HG02571 (cell line): Measurements from ENCODE around the gene CACNA2D2.

Source experiments
- ATAC-seq: cut with Tn5 transposase; IDR thresholded peaks from one replicate; pipeline ENCODE4 v1.9.1; 2021; ENCODE audit warnings: mild to moderate bottlenecking, moderate library complexity; ENCODE audit not compliant: unreplicated experiment

The CACNA2D2 gene

DNA sequence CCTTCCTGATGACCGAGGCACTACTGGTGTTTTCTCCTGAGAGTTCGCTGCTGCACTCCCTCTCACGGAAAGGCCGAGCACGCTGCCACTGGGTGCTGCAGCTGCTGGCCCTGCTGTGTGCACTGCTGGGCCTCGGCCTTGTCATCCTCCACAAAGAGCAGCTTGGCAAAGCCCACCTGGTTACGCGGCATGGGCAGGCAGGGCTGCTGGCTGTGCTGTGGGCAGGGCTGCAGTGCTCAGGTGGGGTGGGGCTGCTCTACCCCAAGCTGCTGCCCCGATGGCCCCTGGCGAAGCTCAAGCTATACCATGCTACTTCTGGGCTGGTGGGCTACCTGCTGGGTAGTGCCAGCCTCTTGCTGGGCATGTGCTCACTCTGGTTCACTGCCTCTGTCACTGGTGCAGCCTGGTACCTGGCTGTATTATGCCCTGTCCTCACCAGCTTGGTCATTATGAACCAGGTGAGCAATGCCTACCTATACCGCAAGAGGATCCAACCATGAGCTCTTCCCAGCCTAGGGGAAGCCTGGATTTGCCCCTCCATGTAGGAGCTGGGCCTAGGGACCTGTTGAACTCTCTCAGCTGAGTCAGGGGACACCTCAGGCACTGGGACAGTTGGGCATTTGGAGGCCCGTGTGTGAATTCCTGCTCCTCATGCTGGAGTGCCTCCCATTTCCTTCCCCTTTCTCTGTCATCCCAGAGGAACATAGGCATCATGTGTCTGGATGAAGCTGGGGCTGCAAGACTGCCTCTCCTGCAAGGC is 150.0 kb downstream of the CACNA2D2 start:
- ATAC-seq = no peak

DNA sequence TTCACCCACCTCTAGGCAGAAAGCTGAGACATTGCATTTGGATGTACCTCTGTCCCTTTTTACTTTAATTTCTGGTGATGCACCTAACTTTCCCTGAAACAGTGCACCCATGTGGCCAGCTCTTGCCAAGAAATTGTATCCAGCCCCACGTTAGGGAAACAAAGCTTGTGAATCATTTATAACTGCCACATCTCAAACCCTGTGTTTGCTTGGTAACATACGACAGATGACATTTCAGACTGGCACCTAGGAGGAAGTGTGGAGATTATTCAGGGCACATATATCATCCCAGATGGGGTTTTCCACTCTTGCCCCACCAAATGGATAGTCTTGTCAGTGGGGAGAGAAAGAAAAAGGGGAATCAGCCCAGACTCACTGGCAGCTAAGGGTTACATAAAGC is 150.7 kb downstream of the CACNA2D2 start:
- no peak for ATAC-seq

DNA sequence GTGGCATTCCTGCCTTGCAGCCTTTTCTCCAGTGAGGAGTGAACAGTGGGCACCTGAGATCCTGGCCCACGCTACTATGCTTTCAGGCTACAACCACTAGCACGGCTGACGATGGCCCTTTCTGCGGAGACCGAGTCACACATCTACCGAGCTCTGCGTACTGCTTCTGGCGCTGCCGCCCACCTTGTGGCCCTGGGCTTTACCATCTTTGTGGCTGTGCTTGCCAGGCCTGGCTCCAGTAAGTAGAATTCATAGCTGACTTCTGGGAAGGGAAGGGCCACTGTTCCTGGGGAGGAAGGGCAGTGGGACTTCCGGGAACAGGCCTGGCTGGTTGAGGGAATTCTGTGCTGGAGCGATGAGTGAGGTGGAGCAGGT is 152.1 kb downstream of the CACNA2D2 start:
- ATAC-seq = no peak

DNA sequence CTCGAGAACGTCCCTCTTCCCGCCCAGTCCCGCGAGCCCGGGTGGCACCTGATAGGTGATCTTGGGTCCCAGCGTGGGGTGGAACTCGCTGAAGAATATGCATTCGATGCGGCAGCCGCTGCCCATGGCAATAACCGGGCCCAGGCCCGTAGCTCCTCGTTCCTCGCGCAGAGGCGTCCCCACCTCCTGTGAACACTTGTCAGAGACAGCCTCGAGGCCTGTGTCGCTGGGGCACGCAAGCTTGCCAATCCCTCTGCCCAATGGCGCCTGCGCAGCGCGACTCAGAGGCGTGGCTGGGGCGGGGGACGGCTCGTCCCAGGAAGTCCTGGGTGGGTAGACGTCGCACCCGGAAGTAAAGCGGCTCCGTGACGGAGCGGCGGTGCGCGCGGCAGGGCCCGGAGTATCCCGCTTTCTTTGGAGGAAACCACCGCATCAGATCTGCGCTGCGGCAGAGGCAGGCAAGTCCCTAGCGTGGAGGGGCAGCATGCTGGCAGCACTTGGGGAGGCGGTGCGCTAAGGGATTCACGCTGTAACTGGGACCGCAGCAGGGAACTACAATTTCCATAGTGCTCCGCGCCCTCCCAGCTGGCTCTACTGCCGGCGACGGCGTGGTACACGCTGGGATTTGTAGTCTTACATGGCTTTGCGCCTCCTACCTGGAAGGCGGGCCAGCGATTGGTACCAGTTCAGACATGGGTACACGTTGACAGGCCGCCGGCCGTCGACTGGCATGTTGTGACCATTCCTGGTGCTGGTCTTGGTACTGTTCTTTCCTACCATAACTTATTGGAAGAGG is 152.7 kb downstream of the CACNA2D2 start, which contains the start of the genes CYB561D2 and NPRL2:
Gene CYB561D2, plus strand, starts transcription at position 336 of the 796 bp plus-strand sequence. CDS start 572 bp downstream, outside the sequence.
Gene NPRL2, minus strand, starts transcription at position 249 of the 796 bp plus-strand sequence. Its CDS starts 123 bp downstream, at position 126.
- ATAC-seq = peak; percentile 87

DNA sequence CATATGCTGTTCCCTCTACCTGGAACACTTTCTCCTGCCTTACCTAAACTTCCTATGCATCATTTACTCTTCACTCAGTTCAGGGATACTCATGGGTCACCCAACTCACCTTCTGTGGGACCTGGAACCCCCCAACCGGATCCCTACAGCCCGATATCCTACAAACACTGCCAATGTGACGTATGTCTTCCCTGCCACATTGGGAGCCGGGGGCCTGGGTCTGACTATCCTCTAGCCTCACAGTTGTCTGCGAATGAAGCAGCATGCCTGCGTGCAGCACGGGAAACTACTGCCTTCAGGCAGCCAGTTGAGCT is 153.3 kb downstream of the CACNA2D2 start:
- no peak for ATAC-seq

DNA sequence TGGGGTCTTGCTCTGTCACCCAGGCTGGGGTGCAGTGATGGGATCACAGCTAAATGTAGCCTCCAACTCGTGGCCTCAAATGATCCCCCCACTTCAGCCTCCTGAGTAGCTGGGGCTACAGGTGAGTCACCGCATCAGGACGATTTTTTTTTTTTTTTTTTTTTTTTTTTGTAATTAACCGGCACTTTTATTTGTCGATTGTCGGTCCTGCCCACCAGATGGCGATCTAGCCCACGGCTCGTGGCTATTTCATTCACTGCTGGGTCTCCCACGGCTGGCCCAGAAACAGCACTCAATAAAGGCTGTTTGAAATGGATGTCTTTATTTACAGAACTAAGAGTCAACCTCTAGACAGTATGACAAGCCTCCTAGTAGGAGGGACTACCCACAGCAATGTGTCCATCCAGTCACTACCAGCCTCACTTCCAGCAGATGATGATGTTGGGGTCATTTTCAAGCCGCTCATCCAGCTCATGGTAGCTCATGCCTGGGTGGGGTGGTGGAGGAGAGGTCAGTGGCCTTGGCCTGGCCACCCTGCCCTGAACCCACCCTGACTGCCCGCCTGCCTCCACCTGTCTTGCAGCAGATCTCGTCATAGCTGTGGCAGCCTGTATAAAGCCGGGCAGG is 156.1 kb downstream of the CACNA2D2 start:
- ATAC-seq = no peak

DNA sequence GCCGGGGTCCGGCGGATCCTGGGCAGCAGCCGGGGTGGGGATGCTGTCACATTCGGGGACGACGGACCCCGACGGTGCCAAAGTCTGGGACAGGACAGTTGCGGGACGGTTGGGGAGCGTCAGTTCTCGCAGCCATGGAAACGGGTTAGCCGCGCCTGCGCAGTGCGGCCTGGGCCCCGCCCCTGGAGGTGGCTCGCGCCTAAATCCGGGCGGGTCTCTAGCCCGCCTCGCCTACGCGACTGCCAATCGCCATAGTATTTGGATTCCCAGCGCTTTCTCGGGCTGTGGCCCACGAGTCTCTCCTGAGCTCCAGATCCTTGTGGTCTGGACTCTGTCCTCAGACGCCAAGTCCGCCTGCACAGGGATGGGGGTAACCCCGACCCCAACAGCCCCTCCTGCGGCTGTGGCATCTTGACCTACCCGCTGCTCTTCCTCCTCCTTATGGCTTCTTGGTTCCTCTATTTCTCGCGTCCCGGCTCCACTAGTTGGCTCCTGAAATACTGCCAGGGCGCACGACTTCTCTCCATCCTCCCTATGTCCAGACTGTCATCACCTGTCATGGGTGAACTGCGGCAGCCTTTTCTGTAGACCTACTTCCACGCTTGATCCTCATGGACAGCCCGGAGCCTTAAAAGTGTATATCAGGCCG is 157.7 kb downstream of the CACNA2D2 start, which contains the start of gene ZMYND10:
Gene ZMYND10, minus strand, starts transcription at position 147 of the 649 bp plus-strand sequence. CDS start 153 bp downstream, outside the sequence.
- ATAC-seq = no peak

DNA sequence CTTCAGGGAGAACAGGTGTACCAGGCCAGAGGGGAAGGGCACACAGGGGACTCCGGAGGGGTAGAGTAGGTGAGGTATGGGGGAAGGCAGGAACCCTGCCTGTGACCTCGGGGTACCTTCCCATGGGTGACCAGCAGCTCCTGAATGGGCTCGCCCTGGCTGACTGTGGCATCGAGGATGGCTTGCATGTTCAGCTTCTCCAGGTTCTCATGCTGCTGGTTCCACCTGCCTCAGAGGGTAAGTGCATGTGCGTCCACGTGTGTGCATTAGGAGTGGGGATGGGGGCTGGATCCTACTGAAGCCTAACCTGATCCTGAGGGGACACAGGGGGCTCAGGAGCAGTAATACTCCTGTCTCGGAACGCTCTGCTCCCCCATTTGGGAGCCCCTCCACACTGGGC is 158.4 kb downstream of the CACNA2D2 start:
- no peak for ATAC-seq

DNA sequence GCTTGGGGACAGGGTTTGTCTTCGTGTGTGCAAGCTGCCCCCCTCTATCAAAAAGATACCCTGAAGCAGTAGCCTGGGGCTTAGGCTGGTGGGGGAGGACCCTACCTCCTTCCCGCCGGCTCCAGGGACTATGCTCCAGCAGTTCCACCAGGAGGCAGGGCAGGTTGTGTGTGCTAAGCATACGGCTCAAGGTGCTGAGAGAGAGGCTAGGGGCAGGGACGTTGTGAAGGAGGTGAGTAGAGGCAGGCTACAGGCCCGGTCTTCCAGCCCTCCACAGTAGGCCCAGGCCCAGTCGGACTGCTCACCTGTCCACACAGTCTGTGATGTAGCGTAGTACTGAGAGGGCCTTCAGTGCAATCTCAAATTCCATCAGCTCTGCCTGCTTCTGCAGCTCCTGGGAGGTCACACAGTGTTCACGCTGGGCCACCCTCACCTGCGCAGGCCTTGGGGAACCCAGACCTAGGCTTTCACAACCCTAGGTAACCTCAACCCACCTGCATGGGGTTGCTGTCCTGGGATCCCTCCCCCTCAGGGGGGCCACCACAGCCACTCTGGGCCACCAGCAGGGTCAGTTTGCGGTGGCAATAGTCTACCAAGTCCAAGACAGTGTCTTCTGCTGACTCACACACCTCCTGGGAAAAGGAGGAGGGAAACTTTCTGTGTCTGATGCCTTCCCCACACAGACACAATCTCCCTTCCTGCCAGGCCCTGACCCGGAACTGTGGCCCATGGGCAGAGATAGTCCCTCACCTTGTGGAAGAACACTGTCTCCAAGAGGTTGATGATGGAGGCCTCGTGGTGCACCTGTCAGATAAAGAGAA is 160.4 kb downstream of the CACNA2D2 start:
- ATAC-seq = no peak

DNA sequence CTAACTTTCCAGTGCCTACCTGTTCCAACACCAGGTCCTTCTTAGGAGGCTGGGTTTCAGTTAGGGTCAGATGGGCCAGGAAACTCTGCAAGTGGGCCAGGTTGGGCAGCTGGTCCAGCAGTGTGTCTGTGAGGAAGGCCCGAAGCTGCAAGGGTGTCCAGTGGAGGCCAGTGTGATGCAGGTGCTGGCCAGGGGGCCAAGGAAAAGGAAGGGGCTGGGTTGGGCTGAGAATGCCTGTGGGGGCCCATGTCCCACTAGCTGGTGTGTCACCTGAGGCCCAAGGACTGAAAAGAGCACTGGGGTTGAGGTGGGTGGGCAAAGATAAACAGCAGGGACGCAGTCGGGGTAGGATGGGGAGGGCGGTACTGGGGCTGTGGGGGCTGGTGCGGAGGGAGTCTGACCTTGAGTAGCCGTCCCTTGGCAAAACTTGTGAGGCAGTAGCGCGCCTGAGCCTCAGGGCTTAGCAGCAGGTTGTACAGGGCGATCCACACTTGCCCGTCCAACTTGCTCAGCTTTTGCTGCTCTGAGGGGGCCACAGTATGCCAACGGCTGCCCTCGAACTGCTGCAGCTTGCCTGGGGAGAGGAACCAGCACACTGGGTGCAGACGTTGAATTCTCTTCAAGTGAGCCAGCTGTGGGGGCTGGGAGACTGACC is 161.3 kb downstream of the CACNA2D2 start:
- ATAC-seq = no peak

DNA sequence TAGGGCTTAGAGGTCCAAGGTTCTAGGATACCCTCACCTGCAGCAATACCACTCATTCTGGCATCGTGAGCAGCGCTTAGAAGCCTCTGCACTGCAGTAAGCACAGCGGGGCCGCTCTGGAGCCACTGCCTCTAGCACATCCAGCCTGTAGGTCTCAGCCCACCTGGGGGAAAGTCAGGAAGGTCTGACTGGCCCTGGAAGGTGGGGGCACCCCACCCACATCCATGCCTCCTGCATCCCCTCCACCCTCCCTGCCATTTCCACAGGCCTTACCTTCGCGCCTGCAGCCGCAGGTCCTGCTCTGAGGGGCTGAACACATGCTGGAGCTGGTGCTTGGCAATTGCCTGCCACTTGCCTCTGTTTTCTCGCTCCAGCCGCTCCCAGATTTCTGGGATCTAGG is 161.9 kb downstream of the CACNA2D2 start:
- no peak for ATAC-seq

DNA sequence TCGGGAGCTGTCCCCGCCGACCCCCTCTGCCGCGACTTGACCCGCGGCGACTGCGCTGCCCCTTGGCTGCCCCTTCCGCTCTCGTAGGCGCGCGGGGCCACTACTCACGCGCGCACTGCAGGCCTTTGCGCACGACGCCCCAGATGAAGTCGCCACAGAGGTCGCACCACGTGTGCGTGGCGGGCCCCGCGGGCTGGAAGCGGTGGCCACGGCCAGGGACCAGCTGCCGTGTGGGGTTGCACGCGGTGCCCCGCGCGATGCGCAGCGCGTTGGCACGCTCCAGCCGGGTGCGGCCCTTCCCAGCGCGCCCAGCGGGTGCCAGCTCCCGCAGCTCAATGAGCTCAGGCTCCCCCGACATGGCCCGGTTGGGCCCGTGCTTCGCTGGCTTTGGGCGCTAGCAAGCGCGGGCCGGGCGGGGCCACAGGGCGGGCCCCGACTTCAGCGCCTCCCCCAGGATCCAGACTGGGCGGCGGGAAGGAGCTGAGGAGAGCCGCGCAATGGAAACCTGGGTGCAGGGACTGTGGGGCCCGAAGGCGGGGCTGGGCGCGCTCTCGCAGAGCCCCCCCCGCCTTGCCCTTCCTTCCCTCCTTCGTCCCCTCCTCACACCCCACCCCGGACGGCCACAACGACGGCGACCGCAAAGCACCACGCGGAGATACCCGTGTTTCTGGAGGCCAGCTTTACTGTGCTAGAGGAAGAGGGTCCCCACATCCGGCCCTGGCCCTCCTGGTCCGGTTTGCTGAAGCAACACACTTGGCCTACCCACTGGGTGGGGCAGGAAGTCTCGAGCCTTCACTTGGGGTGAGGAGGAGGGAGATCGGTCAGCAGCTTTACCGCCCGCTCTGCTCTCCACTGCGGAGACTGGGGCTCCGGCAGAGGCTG is 162.7 kb downstream of the CACNA2D2 start, which contains the start of gene RASSF1:
Gene RASSF1, minus strand, starts transcription at position 389 of the 882 bp plus-strand sequence. Its CDS starts 31 bp downstream, at position 358.
- ATAC-seq = no peak

DNA sequence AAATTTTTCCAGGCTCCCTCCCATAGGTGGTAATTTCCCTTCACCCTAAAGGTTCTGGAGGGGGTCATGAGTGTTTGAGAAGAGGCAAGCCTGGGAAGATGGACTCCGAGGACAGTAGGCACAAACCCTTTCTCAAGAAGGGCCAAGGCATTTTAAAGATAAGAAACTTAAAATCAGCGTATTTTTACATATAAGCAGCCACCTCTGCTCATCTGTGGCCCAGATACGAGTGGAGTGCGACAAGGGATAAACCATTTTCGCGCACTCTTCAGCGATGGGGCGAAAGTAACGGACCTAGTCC is 163.3 kb downstream of the CACNA2D2 start:
- no peak for ATAC-seq

DNA sequence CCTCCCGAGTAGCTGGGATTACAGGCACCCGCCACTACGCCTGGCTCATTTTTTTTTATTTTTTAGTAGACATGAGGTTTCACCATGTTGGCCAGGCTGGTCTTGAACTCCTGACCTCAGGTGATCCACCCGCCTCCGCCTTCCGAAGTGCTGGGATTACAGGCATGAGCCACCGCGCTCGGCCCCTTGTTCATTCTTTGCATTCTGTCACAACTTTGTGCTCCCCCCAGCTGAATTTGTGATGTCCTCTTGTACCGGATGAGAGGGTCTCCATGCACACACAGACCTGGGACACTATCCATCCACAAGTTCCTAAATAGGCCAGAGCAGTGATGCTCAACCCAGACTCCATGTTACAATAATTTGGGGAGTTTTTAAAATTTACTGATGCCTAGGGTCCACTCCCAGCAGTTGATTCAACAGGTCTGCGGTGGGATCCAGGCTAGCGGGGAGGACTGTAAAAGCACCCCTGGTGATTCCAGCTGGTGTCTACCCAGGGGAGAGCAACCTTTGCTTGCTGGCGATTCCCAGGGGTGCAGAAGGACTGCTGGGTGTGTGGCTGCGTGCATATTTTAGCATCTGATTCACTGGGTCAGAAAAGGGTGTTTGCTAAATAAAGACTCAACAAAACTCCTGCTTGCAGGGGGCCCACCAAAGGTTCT is 163.8 kb downstream of the CACNA2D2 start:
- no peak for ATAC-seq

DNA sequence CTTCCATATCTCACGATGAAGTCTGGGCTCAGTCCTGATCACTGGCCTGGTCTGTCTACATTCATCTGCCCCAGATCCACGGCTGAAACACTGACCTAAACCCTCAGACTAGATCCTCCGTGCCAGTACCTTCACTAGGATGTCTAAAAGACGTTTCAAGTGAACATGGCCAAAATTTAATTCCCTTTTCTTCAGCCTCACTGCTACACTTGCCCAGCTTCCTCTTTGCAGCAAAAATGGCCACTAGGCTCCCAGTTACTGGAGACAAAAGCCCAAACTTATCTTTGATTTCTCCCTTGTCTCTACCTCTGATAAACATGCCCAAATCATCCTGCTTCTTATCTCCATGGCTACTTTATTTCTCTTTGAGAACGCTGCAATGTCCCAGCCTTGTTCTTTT is 164.5 kb downstream of the CACNA2D2 start:
- no peak for ATAC-seq

DNA sequence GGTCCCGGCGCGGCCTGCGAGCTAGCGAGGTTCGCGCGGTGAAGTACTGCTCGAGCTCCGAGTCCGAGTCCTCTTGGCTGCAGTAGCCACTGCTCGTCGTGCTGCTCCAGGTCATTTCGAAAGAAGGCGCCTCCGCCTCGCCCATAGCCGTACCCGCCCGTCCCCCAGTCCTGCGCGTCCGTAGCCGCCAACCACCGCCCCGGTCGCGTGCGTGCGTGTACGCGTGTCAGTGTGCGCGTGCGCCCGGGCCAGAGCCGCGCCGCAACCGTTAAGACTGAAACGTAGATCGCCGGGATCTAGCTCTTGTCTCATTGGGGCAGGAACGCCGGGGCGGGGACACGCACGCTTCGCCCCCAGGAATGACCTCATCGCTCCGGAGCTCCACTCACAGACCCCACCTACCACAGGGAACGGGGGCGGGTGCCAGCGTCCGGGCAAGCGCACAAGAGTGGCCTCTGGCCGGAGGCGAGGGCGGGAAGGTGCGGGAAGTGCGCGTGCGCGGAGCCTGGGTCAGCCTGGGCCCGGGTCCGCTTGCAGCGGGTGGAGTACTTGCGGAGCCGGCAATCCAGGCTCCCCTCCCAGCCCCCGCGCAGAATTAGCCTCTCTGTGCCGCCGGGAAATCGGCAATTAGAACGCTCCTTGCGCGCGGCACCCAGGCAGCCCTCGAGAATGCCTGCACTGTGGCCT is 166.1 kb downstream of the CACNA2D2 start:
- ATAC-seq = peak; percentile 79

DNA sequence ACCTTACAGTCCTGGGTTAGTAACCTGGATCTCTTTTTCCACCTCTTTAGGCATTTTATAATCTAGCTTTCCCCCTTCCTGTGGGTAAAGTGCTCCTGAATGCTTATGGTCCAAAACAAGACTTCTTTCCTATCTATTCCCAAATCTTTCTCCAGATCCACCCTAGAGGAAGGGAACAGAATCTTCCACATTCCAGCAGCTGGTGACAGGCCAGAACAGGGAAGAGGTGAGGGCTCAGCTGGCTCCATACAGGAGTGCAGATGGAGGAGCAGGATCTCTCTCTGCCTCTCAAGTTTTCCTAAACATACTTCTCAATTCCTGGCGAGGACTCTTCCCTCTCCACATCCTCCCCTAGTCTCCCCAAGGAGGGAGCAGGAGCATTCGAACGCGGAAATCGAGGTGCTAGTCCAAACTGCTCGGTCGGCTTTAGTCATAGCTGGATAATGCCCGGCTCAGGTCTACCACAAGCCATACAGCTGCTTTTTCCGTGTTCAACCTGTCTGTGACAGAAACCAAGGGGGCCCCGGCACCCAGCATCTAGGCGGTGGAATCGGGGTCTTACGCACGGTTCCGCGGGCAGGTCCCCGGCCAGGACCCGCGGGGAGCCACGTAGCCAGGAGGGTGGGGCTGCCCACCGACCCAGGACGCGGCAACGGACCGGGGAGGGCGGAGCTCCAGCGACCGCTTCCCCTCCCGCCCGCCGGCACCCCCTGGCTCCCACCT is 166.8 kb downstream of the CACNA2D2 start:
- ATAC-seq = peak; percentile 30
